Measurements from ENCODE around the gene BEX2.

Gene BEX2

DNA sequence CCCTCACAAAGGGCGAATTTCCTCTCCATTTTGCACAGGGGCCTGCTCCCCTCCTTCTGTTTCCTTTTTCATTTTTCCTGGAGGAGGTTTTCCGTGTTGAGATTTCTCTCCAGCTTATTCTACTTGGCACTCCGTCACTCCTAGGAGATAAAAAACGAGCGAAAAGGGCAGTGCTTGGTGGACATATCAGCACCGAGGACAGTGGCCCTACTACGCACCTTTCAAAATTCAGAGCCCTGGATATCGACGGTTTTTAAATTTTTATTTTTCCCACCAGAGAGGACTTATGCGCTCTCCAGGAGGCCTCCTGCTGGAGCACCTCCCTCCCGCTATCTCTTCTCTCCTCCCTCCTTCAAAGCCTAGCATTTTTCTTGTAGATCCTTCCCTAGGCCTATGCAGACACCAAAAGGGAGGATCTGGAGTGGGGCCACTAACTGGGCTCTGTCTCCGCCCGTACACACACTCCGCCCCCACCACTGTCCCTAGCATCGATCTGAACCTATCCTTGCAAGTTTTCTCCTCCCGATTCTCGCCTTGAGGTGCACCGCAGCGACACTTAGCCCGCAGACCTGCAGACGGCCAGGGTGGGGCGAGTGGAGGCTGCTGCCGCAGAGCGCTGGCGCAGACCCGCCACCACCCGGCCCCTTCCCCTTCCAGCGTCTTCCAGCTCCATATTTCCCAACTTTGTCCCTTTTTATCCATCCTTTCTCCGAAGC, 37.0 kb upstream of the BEX2 start:
- no peak for TF ChIP-seq CTCF (conservative IDR thresholded peaks at IDR 0.05; ENCODE audit: control insufficient read depth, insufficient read depth, low read depth, low read length)
- no peak overlapping the region for H3K4me3 ChIP-seq (ENCODE audit: control insufficient read depth, low read depth, low read length)
- no peak for DNase-seq (ENCODE audit: low read depth)

- no peak for TF ChIP-seq CTCF (conservative IDR thresholded peaks at IDR 0.05; ENCODE audit: control insufficient read depth, insufficient read depth, low read depth, low read length)
- DNase-seq (ENCODE audit: low read depth), result no peak
- H3K4me3 ChIP-seq (ENCODE audit: control insufficient read depth, low read depth, low read length), result no peak overlapping the region
Measured at GRCh38 chrX:103344606-103345005, 33.8 kb upstream of the BEX2 start.

DNA sequence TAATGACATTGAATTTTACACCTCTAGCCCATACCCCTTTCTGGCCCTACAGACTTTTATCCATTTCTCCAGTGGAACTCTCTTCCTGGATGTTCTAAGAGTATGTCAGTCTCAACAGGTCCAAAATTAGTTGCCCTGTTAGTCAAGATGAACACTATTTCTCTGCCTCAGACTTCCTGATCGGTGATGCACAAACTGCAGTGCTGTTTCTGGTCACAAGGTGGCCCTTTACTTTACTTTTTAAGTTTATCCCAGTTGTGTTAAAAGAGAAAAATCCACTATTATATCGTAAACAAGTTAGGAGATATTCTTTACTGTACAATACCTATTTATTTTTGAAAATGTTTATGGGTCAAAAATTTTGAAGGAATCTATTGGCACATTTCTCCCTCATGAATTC, 32.3 kb upstream of the BEX2 start:
- peak; percentile 76 for TF ChIP-seq CTCF (conservative IDR thresholded peaks at IDR 0.05; ENCODE audit: control insufficient read depth, insufficient read depth, low read depth, low read length)
- DNase-seq (ENCODE audit: low read depth), result peak; percentile 63
- H3K4me3 ChIP-seq (ENCODE audit: control insufficient read depth, low read depth, low read length), result no peak overlapping the region

DNA sequence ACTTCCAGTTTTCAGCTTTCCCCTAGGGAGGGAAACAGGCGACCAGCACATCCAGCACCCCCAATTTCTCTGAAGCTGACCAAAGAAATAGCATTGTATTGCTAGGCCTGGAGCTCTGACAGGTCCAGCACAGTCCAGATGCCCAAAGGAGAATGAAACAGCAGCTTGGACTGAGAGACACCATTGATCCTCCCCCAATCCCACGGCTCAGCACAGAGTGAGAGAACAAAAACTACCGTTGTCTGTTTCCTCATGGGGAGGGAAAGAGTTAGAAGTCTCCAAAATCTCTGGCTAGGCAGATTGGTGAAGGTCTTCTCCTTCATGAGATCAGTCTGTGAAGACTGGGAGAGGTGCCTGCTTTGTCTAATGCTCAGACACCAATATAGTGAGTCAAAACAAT, 27.9 kb upstream of the BEX2 start:
- no peak overlapping the region for H3K4me3 ChIP-seq (ENCODE audit: control insufficient read depth, low read depth, low read length)
- TF ChIP-seq CTCF (conservative IDR thresholded peaks at IDR 0.05; ENCODE audit: control insufficient read depth, insufficient read depth, low read depth, low read length), result no peak
- DNase-seq (ENCODE audit: low read depth), result no peak

DNA sequence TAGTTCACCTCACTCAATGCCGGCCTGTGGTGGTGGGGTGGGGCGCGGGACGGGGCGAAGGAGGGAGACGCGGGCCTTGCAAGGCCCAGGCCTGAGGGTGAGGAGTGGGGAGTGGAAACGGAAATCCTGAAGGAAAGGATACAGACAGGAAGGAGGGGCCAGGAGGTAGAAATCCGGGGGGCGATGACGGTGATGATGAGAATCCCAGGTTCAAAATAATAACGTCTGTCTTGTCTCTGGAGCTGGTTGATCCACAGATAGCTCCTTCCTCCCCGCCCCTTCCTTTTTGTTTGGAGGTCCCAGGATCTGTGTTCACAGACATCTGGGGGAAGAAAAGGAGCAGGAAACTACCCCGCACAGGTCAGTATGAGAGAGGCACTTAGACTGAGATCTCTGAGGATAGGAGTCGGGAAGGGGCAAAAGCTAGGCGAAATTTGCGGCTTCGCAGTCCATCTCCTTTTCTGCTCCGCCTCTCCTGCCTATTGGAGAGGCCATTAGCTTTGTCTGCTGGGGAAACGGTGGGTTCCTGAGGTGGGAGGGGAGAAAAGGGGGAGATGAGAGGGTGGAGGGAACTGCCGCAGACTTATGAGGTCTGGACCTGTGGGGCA, 20.0 kb upstream of the BEX2 start:
- no peak for TF ChIP-seq CTCF (conservative IDR thresholded peaks at IDR 0.05; ENCODE audit: control insufficient read depth, insufficient read depth, low read depth, low read length)
- H3K4me3 ChIP-seq (ENCODE audit: control insufficient read depth, low read depth, low read length), result peak overlapping the region; percentile 50

GRCh38 chrX:103329991-103330390, 19.2 kb upstream of the BEX2 start, which contains the start of gene TCEAL7:
TSS of gene TCEAL7 (plus strand) at chrX:103330239. CDS start at chrX:103331404, 1,165 bp downstream.
- TF ChIP-seq CTCF (conservative IDR thresholded peaks at IDR 0.05; ENCODE audit: control insufficient read depth, insufficient read depth, low read depth, low read length), result no peak
- peak; percentile 49 for DNase-seq (ENCODE audit: low read depth)
- H3K4me3 ChIP-seq (ENCODE audit: control insufficient read depth, low read depth, low read length), result peak within 1 kb of the TSS; percentile 50

More for the DNA sequence above, 20.0 kb upstream of the BEX2 start:
- peak; percentile 4 for DNase-seq (ENCODE audit: low read depth)
